Measurements from ENCODE around the gene ATXN7. TPM values are rescaled to one million over a fixed set of nuclear protein-coding genes. Genes with fewer than 3 reads are reported as not detected.

The ATXN7 gene
- total and polyA plus RNA-seq, 2 experiments from 2014 or later: 3.0 to 14.4 TPM

- 80% methylated on average over 4 of the region's 4 CpGs for WGBS (ENCODE audit: low lambda C conversion rate, missing lambda C conversion rate)
- H3K27me3 ChIP-seq: no peaks in the 10 kb centered on the region
- H2AFZ ChIP-seq: no peak overlapping the region
- no peak overlapping the region for H3K27ac ChIP-seq
- no peaks in the 10 kb centered on the region for H3K4me1 ChIP-seq (ENCODE audit: insufficient read depth)
- no peak for TF ChIP-seq EZH2phosphoT487 (IDR thresholded peaks at IDR 0.05; ENCODE audit: low read depth, severe bottlenecking, unreplicated experiment)
- TF ChIP-seq EZH2 (IDR thresholded peaks at IDR 0.05; ENCODE audit: borderline replicate concordance): no peak
- no peak for TF ChIP-seq CTCF (IDR thresholded peaks at IDR 0.05; ENCODE audit: poor library complexity)
- H3K9me3 ChIP-seq (ENCODE audit: low read depth): no peaks in the 10 kb centered on the region
- H3K4me3 ChIP-seq: no peak overlapping the region
- no peaks in the 10 kb centered on the region for H3K9me2 ChIP-seq (replicated peaks; ENCODE audit: insufficient read depth)
- H3K36me3 ChIP-seq (replicated peaks; ENCODE audit: insufficient read depth, low read depth): peaks cover 7% of the 10 kb centered on the region
- H3K4me2 ChIP-seq: no peak overlapping the region
- H4K20me1 ChIP-seq (ENCODE audit: insufficient read depth, poor library complexity, severe bottlenecking): no peaks in the 10 kb centered on the region
- DNase-seq (ENCODE audit: low spot score): no peak
- no peaks in the 10 kb centered on the region for H3K79me2 ChIP-seq
Measured at GRCh38 chr3:64002233-64002632, 138.6 kb downstream of the ATXN7 start.

DNA sequence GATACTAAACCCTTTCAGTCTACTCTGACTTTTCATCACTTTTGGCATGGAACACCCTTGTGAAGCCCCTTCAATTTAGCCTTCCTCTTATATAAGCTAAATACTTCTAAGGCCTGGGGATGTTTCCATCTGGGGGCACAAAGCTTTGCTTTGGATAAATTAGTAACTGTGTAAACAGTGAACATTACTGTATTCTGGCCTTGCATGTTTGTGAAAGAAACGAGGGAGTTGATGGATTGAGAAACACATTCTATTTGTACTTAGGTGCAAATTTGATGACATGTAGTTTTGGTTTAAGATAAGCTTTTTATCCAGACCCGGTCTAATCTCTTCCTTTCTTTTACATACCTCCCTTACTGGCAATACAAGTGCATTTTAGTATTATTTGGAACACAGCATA, 139.9 kb downstream of the ATXN7 start:
- no peak for DNase-seq (ENCODE audit: low spot score)

DNA sequence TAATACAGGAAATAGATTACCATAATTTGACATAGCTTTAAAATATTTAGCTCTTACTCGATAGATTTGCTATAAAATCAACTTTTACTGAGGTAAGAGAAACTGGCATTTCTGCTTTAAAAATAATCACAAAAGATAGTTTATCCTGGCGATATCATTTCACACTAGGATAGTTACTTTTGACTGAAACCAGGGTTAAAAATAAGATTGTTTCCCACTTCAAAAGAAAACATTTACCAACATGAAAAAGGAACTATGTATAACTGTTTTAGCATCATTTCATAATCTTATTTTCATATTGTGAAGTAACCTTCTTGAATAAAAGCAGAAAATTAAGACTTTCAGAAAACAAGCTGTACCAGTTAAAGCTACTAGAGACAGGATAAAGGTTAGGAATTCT, 144.3 kb downstream of the ATXN7 start:
- no peak overlapping the region for H2AFZ ChIP-seq
- peak overlapping the region; percentile 26 for H3K27ac ChIP-seq
- 92% methylated on average over 2 of the region's 2 CpGs for WGBS (ENCODE audit: low lambda C conversion rate, missing lambda C conversion rate)
- H4K20me1 ChIP-seq (ENCODE audit: insufficient read depth, poor library complexity, severe bottlenecking): no peaks in the 10 kb centered on the region
- H3K4me2 ChIP-seq: no peak overlapping the region
- TF ChIP-seq CTCF (IDR thresholded peaks at IDR 0.05; ENCODE audit: poor library complexity): no peak
- no peak for TF ChIP-seq EZH2phosphoT487 (IDR thresholded peaks at IDR 0.05; ENCODE audit: low read depth, severe bottlenecking, unreplicated experiment)
- TF ChIP-seq EZH2 (IDR thresholded peaks at IDR 0.05; ENCODE audit: borderline replicate concordance): no peak
- no peak for DNase-seq (ENCODE audit: low spot score)
- H3K4me3 ChIP-seq: no peak overlapping the region
- H3K4me1 ChIP-seq (ENCODE audit: insufficient read depth): no peaks in the 10 kb centered on the region
- H3K27me3 ChIP-seq: no peaks in the 10 kb centered on the region
- H3K36me3 ChIP-seq (replicated peaks; ENCODE audit: insufficient read depth, low read depth): peaks cover 3% of the 10 kb centered on the region
- H3K79me2 ChIP-seq: peaks cover 9% of the 10 kb centered on the region
- no peaks in the 10 kb centered on the region for H3K9me2 ChIP-seq (replicated peaks; ENCODE audit: insufficient read depth)
- H3K9me3 ChIP-seq (ENCODE audit: low read depth): no peaks in the 10 kb centered on the region

More for the DNA sequence above, 139.9 kb downstream of the ATXN7 start:
- H3K27me3 ChIP-seq: no peaks in the 10 kb centered on the region
- no peak for TF ChIP-seq EZH2phosphoT487 (IDR thresholded peaks at IDR 0.05; ENCODE audit: low read depth, severe bottlenecking, unreplicated experiment)
- TF ChIP-seq CTCF (IDR thresholded peaks at IDR 0.05; ENCODE audit: poor library complexity): no peak
- no peak for TF ChIP-seq EZH2 (IDR thresholded peaks at IDR 0.05; ENCODE audit: borderline replicate concordance)
- no peak overlapping the region for H3K4me3 ChIP-seq
- no peaks in the 10 kb centered on the region for H3K9me3 ChIP-seq (ENCODE audit: low read depth)
- H3K36me3 ChIP-seq (replicated peaks; ENCODE audit: insufficient read depth, low read depth): peaks cover 3% of the 10 kb centered on the region
- no peak overlapping the region for H3K4me2 ChIP-seq
- no peaks in the 10 kb centered on the region for H3K9me2 ChIP-seq (replicated peaks; ENCODE audit: insufficient read depth)
- no peaks in the 10 kb centered on the region for H3K79me2 ChIP-seq
- no peak overlapping the region for H3K27ac ChIP-seq
- no peaks in the 10 kb centered on the region for H3K4me1 ChIP-seq (ENCODE audit: insufficient read depth)
- H4K20me1 ChIP-seq (ENCODE audit: insufficient read depth, poor library complexity, severe bottlenecking): no peaks in the 10 kb centered on the region
- 60% methylated on average over 2 of the region's 2 CpGs for WGBS (ENCODE audit: low lambda C conversion rate, missing lambda C conversion rate)
- H2AFZ ChIP-seq: no peak overlapping the region

Measured in hepatocyte (in vitro differentiated cells).